ENCODE measurements around the gene MAML2. TPM values are rescaled to one million over a fixed set of nuclear protein-coding genes. Genes with fewer than 3 reads are reported as not detected.

Gene MAML2
- total and polyA plus RNA-seq, 9 of the 15 experiments (the other 6 are each of a cell fraction or from before 2014, with no cell fraction given): 0.79 to 6.8 (median 4.8) TPM

GRCh38 chr11:96061730-96062129 is 281.3 kb downstream of the MAML2 start:
- no peaks in the 10 kb centered on the region for H3K4me1 ChIP-seq (replicated peaks in 1 of 2; ENCODE audit: control insufficient read depth in 2 of 2, insufficient read depth in 2 of 2, low read length in 2 of 2)
- BruUV-seq (replicated peaks): no TSS peak
- WGBS (ENCODE audit: insufficient coverage, low coverage, missing lambda C conversion rate): 79% methylated on average over 3 of the region's 3 CpGs
- no peaks in the 10 kb centered on the region for H3K9me1 ChIP-seq (ENCODE audit: control insufficient read depth, insufficient read depth, low read length)
- no peaks in the 10 kb centered on the region for H3K9me3 ChIP-seq (replicated peaks; ENCODE audit: control insufficient read depth, insufficient read depth, low read depth, low read length)
- no peaks in the 10 kb centered on the region for H3K79me2 ChIP-seq (ENCODE audit: control insufficient read depth, insufficient read depth, low read length)
- no peak for FAIRE-seq
- intact Hi-C loops (cut with micrococcal nuclease) (no loop called here), in situ Hi-C loops (cut with MboI) (no loop called here)
- H2AFZ ChIP-seq (ENCODE audit: low read depth, low read length): no peak overlapping the region
- DNase-seq (ENCODE audit: extremely low read depth in 1 of 4, low spot score in 3 of 4): no peak
- no peaks in the 10 kb centered on the region for H4K20me1 ChIP-seq (replicated peaks; ENCODE audit: control insufficient read depth, insufficient read depth, low read length)
- ATAC-seq: no peak
- no peak overlapping the region for H3K4me3 ChIP-seq
- H3K36me3 ChIP-seq (ENCODE audit: control insufficient read depth, insufficient read depth, low read length): no peaks in the 10 kb centered on the region
- no peak overlapping the region for H3K4me2 ChIP-seq (ENCODE audit: insufficient read depth, low read length)
- H3K9ac ChIP-seq (ENCODE audit: insufficient read depth in 1 of 2, low read depth in 2 of 2, low read length in 2 of 2): no peak overlapping the region
- H3K27ac ChIP-seq (ENCODE audit: extremely low read depth, low read depth, low read length): no peak overlapping the region
- no peaks in the 10 kb centered on the region for H3K27me3 ChIP-seq (ENCODE audit: control insufficient read depth in 2 of 2, insufficient read depth in 2 of 2, low read length in 2 of 2)
- TF ChIP-seq ZNF3 (CRISPR knock-in tag; IDR thresholded peaks at IDR 0.05) (no peak), TCF7L2 (IDR thresholded peaks at IDR 0.05; ENCODE audit: low read depth, low read length) (no peak), ZMIZ1 (IDR thresholded peaks at IDR 0.05; ENCODE audit: low read depth in 2 of 2, low read length in 2 of 2) (no peak), DMBX1 (CRISPR knock-in tag; IDR thresholded peaks at IDR 0.05; ENCODE audit: borderline replicate concordance) (no peak), ZNF121 (CRISPR knock-in tag; conservative IDR thresholded peaks at IDR 0.05) (no peak), ZNF280B (CRISPR knock-in tag; IDR thresholded peaks at IDR 0.05) (no peak)
- ChIA-PET POLR2A (no interaction called here), CTCF (ENCODE audit: low intra/inter-chr PET ratio) (no interaction called here)

All from K562 (cell line).